GM12892 (cell line): ENCODE data around the gene TECRL.

Experiments used
- POLR2A ChIP-seq: IDR thresholded peaks from 2 replicates; pipeline ENCODE4 v1.6.1; 2011; ENCODE audit warnings: low read depth, low read length, control low read depth
- POLR2AphosphoS5 ChIP-seq: IDR thresholded peaks from 2 replicates; pipeline ENCODE4 v1.6.1; 2011; ENCODE audit warnings: low read depth, low read length, control low read depth
- TAF1 ChIP-seq: IDR thresholded peaks from 2 replicates; pipeline ENCODE4 v1.6.1; 2011; ENCODE audit warnings: low read depth, mild to moderate bottlenecking, control low read depth, low read length, borderline replicate concordance

- no peak for TF ChIP-seq POLR2A
- no peak for TF ChIP-seq POLR2AphosphoS5
- no peak for TF ChIP-seq TAF1
These were observed 47.9 kb downstream of the TECRL start for GRCh38 chr4:64361399-64361740.
